Sigmoid colon (tissue), 7 donors: ENCODE data around the gene SLAMF6. TPM values are rescaled to one million over a fixed set of nuclear protein-coding genes. Genes with fewer than 3 reads are reported as not detected.

Experiments used
- DNase-seq: peaks from one replicate; pipeline ENCODE4 v3.0.0-alpha.2; 2019
- H3K27ac ChIP-seq, 4 donors: fragments of 200-600 bp; sonication (generic); one replicate each; pipeline ENCODE4 v1.5.1; 2016 to 2019; ENCODE audit warnings: mild to moderate bottlenecking in 1 of 4
- H3K27me3 ChIP-seq, 3 donors: fragments of 200-600 bp; sonication (generic); one replicate each; pipeline ENCODE4 v1.5.1; 2019; ENCODE audit warnings: mild to moderate bottlenecking in 1 of 3
- H3K36me3 ChIP-seq, 4 donors: fragments of 200-600 bp; sonication (generic); one replicate each; pipeline ENCODE4 v1.5.1; 2016 to 2019
- H3K4me1 ChIP-seq, 4 donors: fragments of 200-600 bp; sonication (generic); one replicate each; pipeline ENCODE4 v1.5.1; 2017 to 2019
- H3K4me3 ChIP-seq, 4 donors: fragments of 200-600 bp; sonication (generic); one replicate each; pipeline ENCODE4 v1.5.1; 2017 to 2019; ENCODE audit warnings: mild to moderate bottlenecking in 2 of 4, moderate library complexity in 1 of 4
- H3K9me3 ChIP-seq, 4 donors: fragments of 200-600 bp in 3 of 4; sonication (generic) in 3 of 4; one replicate each; pipeline versions ENCODE4 v1.5.1 to v1.6.1; 2013 to 2019
- EP300 ChIP-seq, 4 donors: sonication (generic); formaldehyde crosslinking; IDR thresholded peaks; one replicate each; pipeline ENCODE4 v1.6.1; 2017; ENCODE audit warnings: antibody characterized with exemption in 4 of 4
- POLR2A ChIP-seq, 2 donors: fragments of 450-650 bp; IDR thresholded peaks; one replicate each; pipeline ENCODE4 v1.6.1; 2016; ENCODE audit warnings: antibody characterized with exemption in 2 of 2, mild to moderate bottlenecking in 2 of 2, moderate library complexity in 2 of 2
- POLR2AphosphoS5 ChIP-seq, 4 donors: sonication (generic); formaldehyde crosslinking; IDR thresholded peaks; one replicate each; pipeline ENCODE4 v1.6.1; 2017; ENCODE audit warnings: antibody characterized with exemption in 4 of 4
- WGBS, 2 donors: extraction: QIAGEN DNeasy Blood & Tissue Kit; methylation state at CpG; one replicate each; pipeline ENCODE4 v1.1.7; 2013; 5-methylcytosine and 5-hydroxymethylcytosine counted together
- intact Hi-C: fragments of 100-400 bp; cut with DNase I; formaldehyde crosslinking; loops from one replicate; pipeline ENCODE4 v1.15.1; 2023
- polyA plus RNA-seq, 3 donors: library from polyadenylated mRNA; stranded (reverse); fragments of 200-250 nt; gene quantifications; one replicate each; pipeline ENCODE4 v1.2.3, GENCODE V29; 2013
- total RNA-seq, 4 donors: library from RNA; depleted of rRNA; stranded (reverse); fragments of >200 nt; gene quantifications; one replicate each; pipeline ENCODE4 v1.1.0, GENCODE V29; 2016
- TF ChIP-seq, protein P1 (sequence below), 4 experiments: fragments of 450-650 bp in 3 of 4; fragments of 200-600 bp in 1 of 4; IDR thresholded peaks; one replicate each; pipeline ENCODE4 v1.5.1; 2016 to 2019; ENCODE audit warnings: antibody characterized with exemption in 4 of 4, mild to moderate bottlenecking in 3 of 4, moderate library complexity in 2 of 4
- donor health status: healthy with polysubstance abuse.
- donor health status: Bipolar disorder and iron deficiency.
- donor health status: healthy.

Gene SLAMF6
- total and polyA plus RNA-seq, 7 donors: 0.41 to 15.2 (median 1.1) TPM; not detected in 1

DNA sequence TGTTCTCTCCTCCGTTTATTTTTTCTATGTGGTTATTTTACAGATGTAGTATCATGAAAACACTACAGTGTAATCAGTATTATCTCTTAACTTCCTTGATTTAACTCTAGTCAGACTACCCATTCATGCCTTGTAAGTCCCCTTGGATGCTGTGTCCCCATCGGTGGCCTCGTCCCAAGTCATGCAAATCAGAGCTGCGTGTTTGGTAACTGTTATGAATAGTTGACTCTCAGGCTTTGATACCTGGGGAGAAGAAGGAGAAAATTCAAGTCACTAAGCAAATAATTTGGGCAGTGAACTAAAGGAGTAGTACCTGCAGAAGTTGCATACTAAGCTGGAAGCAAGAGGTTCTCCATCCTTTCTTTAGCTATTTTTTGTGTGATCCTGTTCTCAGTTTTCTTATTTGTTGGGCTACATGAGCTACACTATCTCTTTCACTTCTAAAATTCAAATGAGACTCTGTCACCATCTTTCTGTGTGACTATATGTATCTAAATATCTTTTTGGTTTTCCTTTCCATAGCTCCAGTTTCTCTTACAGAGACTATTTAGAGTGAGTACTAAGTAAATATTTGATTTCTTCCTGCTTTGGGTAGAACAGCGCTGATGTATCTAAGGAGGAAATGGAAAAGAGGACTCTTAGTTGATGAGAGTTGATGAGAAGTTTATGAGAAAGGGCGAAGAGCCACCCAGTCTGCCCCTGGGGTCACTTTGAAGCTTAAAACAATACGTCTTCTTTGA is 71.8 kb downstream of the SLAMF6 start:
- WGBS, 2 donors: 51 to 57% methylated on average over 7 of the region's 7 CpGs
- TF ChIP-seq EP300 (IDR thresholded peaks at IDR 0.05) (no peak), POLR2AphosphoS5 (IDR thresholded peaks at IDR 0.05) (no peak), POLR2A (IDR thresholded peaks at IDR 0.05) (no peak)
- TF ChIP-seq, protein P1, sequence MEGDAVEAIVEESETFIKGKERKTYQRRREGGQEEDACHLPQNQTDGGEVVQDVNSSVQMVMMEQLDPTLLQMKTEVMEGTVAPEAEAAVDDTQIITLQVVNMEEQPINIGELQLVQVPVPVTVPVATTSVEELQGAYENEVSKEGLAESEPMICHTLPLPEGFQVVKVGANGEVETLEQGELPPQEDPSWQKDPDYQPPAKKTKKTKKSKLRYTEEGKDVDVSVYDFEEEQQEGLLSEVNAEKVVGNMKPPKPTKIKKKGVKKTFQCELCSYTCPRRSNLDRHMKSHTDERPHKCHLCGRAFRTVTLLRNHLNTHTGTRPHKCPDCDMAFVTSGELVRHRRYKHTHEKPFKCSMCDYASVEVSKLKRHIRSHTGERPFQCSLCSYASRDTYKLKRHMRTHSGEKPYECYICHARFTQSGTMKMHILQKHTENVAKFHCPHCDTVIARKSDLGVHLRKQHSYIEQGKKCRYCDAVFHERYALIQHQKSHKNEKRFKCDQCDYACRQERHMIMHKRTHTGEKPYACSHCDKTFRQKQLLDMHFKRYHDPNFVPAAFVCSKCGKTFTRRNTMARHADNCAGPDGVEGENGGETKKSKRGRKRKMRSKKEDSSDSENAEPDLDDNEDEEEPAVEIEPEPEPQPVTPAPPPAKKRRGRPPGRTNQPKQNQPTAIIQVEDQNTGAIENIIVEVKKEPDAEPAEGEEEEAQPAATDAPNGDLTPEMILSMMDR (IDR thresholded peaks at IDR 0.05): no peak
- intact Hi-C loops: no loop called here
- H3K27me3 ChIP-seq: no peaks in the 10 kb centered on the region
- H3K4me3 ChIP-seq: no peak overlapping the region
- no peaks in the 10 kb centered on the region for H3K9me3 ChIP-seq
- H3K4me1 ChIP-seq: no peaks in the 10 kb centered on the region
- no peak overlapping the region for H3K27ac ChIP-seq
- DNase-seq: no peak
- no peaks in the 10 kb centered on the region for H3K36me3 ChIP-seq

DNA sequence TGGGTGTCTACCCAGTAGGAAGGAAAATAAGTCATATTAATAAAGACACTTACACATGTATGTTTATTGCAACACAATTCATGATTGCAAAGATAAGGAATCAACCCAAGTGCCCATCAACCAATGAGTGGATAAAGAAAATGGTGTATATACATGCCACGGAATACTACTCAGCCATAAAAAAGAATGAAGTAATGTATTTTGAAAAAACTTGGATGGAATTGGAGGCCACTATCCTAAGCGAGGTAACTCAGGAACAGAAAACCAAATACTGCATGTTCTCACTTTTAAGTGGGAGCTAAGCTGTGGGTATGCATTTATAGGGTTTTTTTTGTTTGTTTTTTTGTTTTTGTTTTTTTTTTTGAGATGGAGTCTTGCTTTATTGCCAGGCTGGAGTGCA is 73.6 kb downstream of the SLAMF6 start:
- no peaks in the 10 kb centered on the region for H3K9me3 ChIP-seq
- DNase-seq: no peak
- H3K27me3 ChIP-seq: no peaks in the 10 kb centered on the region
- WGBS, 2 donors: 94 to 97% methylated on average over 2 of the region's 2 CpGs
- H3K4me3 ChIP-seq: no peak overlapping the region
- intact Hi-C loops: no loop called here
- H3K4me1 ChIP-seq: no peaks in the 10 kb centered on the region
- TF ChIP-seq EP300 (IDR thresholded peaks at IDR 0.05) (no peak), POLR2AphosphoS5 (IDR thresholded peaks at IDR 0.05) (no peak), POLR2A (IDR thresholded peaks at IDR 0.05) (no peak)
- TF ChIP-seq, protein P1 (IDR thresholded peaks at IDR 0.05): no peak
- H3K27ac ChIP-seq: no peak overlapping the region
- no peaks in the 10 kb centered on the region for H3K36me3 ChIP-seq

DNA sequence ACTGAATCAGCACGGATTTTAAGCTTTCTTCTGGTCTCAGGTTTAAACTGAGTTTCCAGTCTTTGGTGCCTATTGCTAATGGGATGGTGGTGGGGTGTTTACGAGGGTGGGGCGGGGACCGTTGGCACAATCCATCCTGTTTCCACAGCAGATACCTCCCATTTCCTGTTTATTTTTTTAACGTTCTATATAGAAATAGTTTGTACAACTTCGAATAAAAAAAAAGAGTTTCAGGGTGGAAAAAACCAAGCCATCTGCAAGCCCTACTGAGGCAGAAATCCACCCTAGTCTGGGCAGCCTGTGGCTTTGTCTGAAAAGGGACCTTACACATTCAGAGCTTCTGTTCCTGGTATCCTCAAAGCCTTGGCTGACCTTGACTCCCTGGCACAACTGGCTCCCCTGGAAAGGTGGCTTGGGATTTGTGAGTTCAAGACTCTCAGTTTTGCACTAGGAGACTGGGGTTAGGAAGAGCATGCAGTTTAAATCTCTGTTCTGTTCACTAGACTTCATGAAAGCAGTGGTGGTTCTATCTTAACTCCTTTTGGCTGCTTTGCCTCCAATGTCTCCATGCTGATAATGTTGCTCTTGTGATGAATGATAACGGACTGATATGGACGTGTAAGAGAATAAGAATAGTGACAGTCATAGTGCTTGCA is 76.0 kb downstream of the SLAMF6 start:
- 35 to 39% methylated on average over 8 of the region's 8 CpGs for WGBS, 2 donors
- no peak for DNase-seq
- H3K4me1 ChIP-seq: no peaks in the 10 kb centered on the region
- no peak for TF ChIP-seq EP300 (IDR thresholded peaks at IDR 0.05)
- TF ChIP-seq POLR2A (IDR thresholded peaks at IDR 0.05): no peak
- TF ChIP-seq, protein P1 (IDR thresholded peaks at IDR 0.05): no peak
- no peak for TF ChIP-seq POLR2AphosphoS5 (IDR thresholded peaks at IDR 0.05)
- H3K27ac ChIP-seq: no peak overlapping the region
- no peaks in the 10 kb centered on the region for H3K27me3 ChIP-seq
- intact Hi-C loops: no loop called here
- H3K9me3 ChIP-seq: no peaks in the 10 kb centered on the region
- H3K36me3 ChIP-seq: no peaks in the 10 kb centered on the region
- no peak overlapping the region for H3K4me3 ChIP-seq

DNA sequence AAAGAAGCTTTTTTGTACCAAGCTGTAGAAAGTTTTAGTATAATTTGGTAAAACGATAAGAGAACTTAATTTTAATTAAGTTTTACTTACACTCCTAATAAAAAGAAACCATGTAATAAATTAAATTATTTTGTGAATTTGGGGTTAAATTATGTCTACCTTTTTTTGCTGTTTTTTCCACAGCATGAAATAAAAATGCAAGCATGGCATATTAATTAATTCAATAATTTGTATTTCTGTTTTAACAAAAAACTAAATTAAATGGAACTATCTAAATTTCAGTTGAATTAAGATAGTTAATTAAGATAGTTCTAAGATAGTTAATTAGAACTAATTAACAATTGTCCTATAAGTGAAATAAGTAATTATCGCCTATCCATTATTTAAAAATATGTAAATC is 83.3 kb downstream of the SLAMF6 start:
- no peak overlapping the region for H3K27ac ChIP-seq
- H3K9me3 ChIP-seq: no peaks in the 10 kb centered on the region
- no peak for DNase-seq
- H3K27me3 ChIP-seq: no peaks in the 10 kb centered on the region
- H3K4me3 ChIP-seq: no peak overlapping the region
- intact Hi-C loops: no loop called here
- H3K4me1 ChIP-seq: no peaks in the 10 kb centered on the region
- H3K36me3 ChIP-seq: no peaks in the 10 kb centered on the region
- 65 to 78% methylated on average over 2 of the region's 2 CpGs for WGBS, 2 donors
- TF ChIP-seq, protein P1 (IDR thresholded peaks at IDR 0.05): no peak
- TF ChIP-seq POLR2AphosphoS5 (IDR thresholded peaks at IDR 0.05) (no peak), EP300 (IDR thresholded peaks at IDR 0.05) (no peak), POLR2A (IDR thresholded peaks at IDR 0.05) (no peak)
